Hepatic stellate cell (primary cell): ENCODE data around the gene IFT122.
"Not testable (repeated sequence)": the region's sequence is repeated elsewhere in the genome, so short reads cannot be mapped to it uniquely, and the experiment has no call there.

Source experiments
- DNase-seq: peaks from one replicate; pipeline ENCODE4 v3.0.0; 2011; ENCODE audit warnings: low spot score

The IFT122 gene

DNA sequence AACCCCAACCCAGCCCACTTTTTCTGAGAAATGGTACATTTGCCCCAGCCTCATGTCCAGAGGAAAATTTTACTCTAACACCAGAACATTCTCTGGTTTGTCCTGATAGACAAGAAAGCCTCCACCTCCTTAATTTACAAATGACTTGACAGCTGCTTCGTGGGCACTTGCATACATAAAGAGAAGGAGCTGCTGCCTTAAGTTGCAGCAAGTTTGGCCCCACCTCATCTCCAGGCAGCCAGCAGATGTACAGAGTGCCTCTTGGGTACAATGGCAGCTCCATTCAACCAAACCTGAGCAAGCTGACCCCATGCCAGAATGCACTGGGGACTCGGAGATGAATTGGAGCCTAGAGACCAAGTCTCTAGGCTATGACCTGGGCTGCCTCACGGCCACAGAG lies 96.8 kb downstream of the IFT122 start:
- DNase-seq: no peak

DNA sequence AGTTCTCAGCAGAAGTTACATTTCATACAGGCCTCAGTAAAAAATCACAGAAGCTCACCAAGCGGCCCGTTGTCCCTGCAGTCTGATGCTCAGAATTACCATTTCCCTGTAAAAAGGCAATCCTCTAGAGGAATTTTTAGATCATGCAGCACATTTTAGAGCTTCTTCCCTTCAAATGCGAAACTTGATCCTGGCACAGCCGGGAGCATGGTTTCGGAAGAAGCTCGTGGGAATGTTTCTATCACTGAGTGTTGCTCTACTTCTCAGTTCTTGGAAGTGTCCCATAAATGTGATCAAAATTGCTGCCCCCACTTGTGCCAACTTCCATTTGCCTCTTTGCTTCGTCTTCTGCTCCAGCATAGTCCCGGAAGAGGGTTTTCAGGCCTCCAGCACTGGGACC lies 99.2 kb downstream of the IFT122 start:
- no peak for DNase-seq

- no peak for DNase-seq
Measured at GRCh38 chr3:129540776-129541516, 100.9 kb downstream of the IFT122 start.

DNA sequence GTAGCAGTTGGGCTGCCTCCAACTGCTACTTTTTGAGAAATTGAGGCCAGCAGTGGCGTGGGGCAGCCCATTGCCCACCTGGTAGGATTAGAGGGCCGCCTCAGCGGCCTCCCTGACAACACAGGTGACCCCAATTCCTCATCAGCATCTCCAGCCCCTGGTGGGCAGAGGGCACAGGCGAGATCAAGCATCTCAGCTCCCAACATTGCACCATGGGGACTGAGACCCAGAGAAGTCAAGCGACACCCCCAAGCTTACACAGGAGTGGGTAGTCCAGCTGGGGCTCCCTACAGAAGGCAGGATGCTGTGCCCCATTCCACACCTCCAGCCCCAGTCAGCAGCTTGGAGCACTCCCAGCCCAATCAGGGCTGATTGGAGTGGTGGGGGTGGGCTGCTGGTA lies 102.7 kb downstream of the IFT122 start:
- DNase-seq: no peak

DNA sequence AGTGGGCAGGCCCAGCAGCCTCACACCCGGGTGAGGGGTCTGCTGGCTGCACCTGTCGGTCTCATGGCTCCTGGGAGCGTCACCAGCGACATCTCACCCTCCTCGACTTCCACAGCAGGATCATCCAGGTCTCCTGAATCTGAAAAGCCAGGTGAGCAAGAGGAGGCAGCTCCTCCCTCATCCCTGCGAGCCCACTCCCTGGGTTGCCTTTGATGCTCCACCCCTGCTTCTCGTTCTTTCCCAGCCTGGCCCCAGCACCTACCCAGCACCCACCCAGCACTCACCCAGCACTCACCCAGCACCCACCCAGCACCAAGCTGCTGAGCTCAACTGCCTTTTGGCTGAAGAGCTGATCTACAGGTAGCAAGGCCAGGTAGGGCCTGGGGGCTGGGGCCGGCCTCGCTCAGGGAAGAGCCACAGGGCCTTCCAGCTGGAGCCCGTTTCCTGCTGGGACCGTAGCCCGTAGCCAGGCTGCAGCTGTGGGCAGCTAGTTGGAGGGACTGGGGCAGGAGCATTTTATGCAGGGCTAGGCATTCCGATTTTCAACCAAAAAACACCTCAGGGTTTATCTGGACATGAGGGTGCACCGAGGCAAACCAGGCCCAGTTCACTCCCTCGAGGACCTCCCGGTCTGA lies 103.2 kb downstream of the IFT122 start, which contains the start of gene H1-8:
Gene H1-8, plus strand, starts transcription at position 20 of the 635 bp plus-strand sequence. Its CDS starts 44 bp downstream, at position 64.
- no peak for DNase-seq

DNA sequence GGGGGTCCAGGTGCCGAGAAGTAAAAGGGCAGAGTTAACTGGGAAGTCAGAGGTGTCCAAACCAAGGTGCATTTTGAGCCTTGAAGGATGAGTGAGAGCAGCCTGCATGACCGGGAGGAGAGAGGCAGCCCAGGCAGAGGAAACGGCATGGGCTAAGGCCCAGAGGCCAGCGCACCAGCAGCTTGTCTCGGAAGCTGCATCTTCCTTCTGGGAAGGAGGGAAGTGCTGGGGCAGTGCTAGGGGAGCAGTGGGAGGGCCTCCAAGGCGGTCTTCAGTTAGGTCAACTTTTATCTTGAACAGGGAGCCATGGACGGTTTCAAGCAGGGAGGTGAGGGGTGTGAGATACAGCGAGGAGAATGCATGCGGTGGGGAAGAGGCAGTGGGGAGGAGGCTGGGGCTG lies 104.0 kb downstream of the IFT122 start:
- DNase-seq: no peak

DNA sequence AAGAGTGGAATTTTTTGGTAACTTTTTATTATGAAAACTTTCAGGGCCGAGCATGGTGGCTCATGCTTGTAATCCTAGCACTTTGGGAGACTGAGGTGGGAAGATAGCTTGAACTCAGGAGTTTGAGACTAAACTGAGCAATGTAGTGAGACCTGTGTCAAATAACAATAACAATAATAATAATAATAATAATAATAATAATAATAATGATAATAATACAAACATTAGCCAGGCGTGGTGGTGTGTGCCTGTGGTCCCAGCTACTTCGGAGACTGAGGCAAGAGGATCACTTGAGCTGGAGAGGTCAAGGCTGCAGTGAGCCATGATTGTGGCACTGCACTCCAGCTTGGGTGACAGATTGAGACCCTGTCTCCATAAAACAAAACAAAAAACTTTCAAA lies 105.9 kb downstream of the IFT122 start:
- not testable (repeated sequence) for DNase-seq

DNA sequence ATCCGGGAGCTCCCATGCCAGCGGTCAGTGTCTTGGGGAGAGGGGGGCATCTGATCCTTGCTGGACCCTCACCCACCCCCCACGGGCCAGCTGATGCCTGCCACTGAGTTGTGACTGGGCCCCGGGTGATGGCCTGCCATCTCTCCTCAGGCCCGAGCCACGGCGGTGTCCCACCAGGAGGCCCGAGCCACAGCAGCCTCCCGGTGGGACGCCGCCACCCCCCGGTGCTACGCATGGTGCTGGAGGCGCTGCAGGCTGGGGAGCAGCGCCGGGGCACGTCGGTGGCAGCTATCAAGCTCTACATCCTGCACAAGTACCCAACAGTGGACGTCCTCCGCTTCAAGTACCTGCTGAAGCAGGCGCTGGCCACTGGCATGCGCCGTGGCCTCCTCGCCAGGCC lies 107.2 kb downstream of the IFT122 start:
- no peak for DNase-seq

- DNase-seq: no peak
Measured at GRCh38 chr3:129548104-129548965, 108.3 kb downstream of the IFT122 start.

- peak; percentile 76 for DNase-seq
Measured at GRCh38 chr3:129549006-129549800, 109.2 kb downstream of the IFT122 start.

DNA sequence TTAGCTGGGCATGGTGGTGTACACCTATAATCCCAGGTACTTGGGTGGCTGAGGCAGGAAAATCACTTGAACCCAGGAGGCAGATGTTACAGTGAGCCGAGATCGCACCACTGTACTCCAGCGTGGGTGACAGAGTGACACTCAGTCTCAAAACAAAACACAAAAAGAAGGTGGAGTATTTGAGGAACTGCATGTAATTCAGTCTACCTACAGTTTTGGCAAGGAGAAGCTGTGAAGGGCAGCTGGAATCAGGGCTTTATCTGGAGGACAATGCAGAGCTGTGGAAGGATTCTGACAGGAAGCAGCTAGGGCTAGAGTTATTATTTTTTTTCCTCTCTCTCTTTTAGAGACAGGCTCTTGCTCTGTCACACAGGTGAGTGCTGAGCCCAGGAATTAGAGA lies 109.8 kb downstream of the IFT122 start:
- no peak for DNase-seq

GRCh38 chr3:129552287-129553050 lies 112.4 kb downstream of the IFT122 start:
- DNase-seq: no peak

GRCh38 chr3:129553171-129553570 lies 113.1 kb downstream of the IFT122 start:
- no peak for DNase-seq

GRCh38 chr3:129553719-129554118 lies 113.7 kb downstream of the IFT122 start:
- DNase-seq: no peak

DNA sequence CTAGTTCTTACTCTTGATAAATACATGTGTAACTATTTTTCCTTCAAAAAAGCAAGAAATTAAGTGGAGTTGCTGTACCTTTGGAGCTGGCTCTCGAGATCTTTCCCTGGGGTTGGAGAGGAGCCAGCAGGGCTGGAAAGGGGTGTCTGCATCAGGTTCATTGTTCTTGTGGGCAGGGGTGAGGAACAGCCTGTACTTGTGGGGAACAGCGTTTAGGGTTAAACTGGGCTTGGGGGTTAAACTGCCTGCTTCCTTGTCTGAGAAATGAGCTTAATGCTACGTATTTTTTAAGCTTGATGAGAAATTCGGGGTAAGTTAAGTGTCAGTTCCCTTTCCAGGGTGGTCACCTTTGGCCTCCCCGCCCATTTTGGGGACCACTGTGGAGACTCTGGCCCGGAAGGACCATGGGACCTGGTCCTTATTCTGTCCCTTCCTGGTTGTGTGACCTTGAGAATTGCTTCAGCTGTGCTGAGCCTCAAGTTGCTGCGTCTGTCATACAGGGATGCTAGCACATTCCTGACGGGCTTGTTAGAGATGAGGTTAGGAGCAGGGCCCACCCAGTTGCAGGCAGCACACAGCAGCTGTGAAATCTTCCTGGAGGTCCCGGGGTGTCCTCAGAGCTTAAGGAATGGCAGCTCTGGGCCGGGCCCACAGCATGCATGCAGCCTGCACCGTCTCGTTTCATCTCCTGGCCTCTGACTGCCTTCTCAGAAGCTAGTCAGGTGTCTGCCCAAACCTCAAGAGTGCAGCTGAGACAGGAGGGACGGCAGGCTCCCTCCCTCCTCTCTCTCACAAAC lies 114.5 kb downstream of the IFT122 start:
- no peak for DNase-seq

GRCh38 chr3:129555153-129555550 lies 115.1 kb downstream of the IFT122 start:
- DNase-seq: no peak

GRCh38 chr3:129555616-129556357 lies 115.8 kb downstream of the IFT122 start:
- DNase-seq: no peak

- no peak for DNase-seq
Measured at GRCh38 chr3:129556358-129556695, 116.3 kb downstream of the IFT122 start.

GRCh38 chr3:129556890-129557547 lies 117.0 kb downstream of the IFT122 start:
- DNase-seq: no peak
